Subcutaneous abdominal adipose tissue (tissue), 5 donors: Measurements from ENCODE around the gene G3BP1.

Experiments used
- H3K27ac ChIP-seq: one replicate; pipeline ENCODE4 v1.7.0; 2013; ENCODE audit warnings: low read depth, mild to moderate bottlenecking, inconsistent platforms, low read length, moderate library complexity
- H3K27me3 ChIP-seq, 5 donors: one replicate each; pipeline ENCODE4 v1.7.0; 2013; ENCODE audit warnings: low read length in 5 of 5, inconsistent platforms in 1 of 5; ENCODE audit not compliant: control insufficient read depth in 5 of 5, insufficient read depth in 4 of 5
- H3K36me3 ChIP-seq, 5 donors: one replicate each; pipeline ENCODE4 v1.7.0; 2013; ENCODE audit warnings: low read length in 5 of 5; ENCODE audit not compliant: control insufficient read depth in 5 of 5, insufficient read depth in 5 of 5
- H3K4me1 ChIP-seq, 5 donors: one replicate each; pipeline ENCODE4 v1.7.0; 2013; ENCODE audit warnings: low read length in 5 of 5, mild to moderate bottlenecking in 3 of 5, moderate library complexity in 1 of 5; ENCODE audit not compliant: control insufficient read depth in 5 of 5, insufficient read depth in 5 of 5
- H3K4me3 ChIP-seq, 5 donors: one replicate each; pipeline ENCODE4 v1.7.0; 2013; ENCODE audit warnings: low read length in 5 of 5, low read depth in 1 of 5
- H3K9ac ChIP-seq, 5 donors: one replicate each; pipeline ENCODE4 v1.7.0; 2013; ENCODE audit warnings: low read length in 5 of 5, mild to moderate bottlenecking in 4 of 5, moderate library complexity in 3 of 5
- H3K9me3 ChIP-seq, 5 donors: one replicate each; pipeline ENCODE4 v1.7.0; 2013; ENCODE audit warnings: low read length in 5 of 5; ENCODE audit not compliant: control insufficient read depth in 5 of 5
- donor health status: healthy.
- donor health status: healthy.
- donor health status: healthy.
- donor health status: healthy.
- donor health status: healthy.

The G3BP1 gene

DNA sequence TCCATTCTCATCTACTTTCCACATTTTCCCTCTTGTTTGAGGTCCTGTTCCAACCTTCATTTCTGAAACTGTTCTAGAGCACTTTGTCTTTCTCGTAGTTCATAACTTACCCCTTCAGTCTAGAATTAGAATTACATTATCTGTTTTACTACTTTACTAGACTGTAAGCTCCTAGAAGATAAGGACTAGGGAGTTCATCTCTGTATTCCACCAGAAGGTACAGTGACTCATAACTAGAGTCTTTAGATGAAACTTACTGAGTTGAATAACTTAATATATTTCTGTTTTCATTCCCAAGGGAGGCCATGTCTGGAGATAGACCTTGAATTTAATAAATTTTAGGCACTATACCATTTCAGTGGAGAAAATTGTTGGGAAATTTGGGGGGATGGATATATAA, 38.7 kb downstream of the G3BP1 start:
- Histone ChIP-seq H3K27me3 (no peaks in the 10 kb centered on the region), H3K36me3 (peaks cover 13 to 32% (median 14%) of the 10 kb centered on the region in 5 donors), H3K9ac (no peak overlapping the region), H3K27ac (peak overlapping the region; percentile 31), H3K4me3 (no peak overlapping the region), H3K9me3 (no peaks in the 10 kb centered on the region), H3K4me1 (peaks cover 0 to 43% (median 23%) of the 10 kb centered on the region in 5 donors)

DNA sequence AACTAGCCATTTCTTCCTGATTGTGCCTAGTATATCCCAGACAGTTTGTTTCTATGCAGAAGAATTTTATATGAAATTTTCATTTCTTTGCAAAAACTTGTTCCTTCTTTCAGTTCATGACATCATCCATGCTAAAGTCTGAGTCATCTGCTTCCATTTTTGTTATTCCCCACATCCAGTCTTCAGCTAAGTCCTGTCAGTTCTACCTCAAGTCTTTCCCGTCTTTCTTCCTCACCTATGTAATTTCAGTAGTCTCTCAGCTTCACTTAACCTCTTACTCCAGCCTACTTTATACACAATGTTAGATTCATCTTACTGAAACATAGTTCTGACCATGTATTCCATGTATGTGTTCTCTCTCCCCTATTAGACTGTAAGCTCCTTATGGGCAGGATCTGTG, 39.1 kb downstream of the G3BP1 start:
- Histone ChIP-seq H3K9me3 (no peaks in the 10 kb centered on the region), H3K4me1 (peaks cover 0 to 42% (median 23%) of the 10 kb centered on the region in 5 donors), H3K27ac (peak overlapping the region; percentile 31), H3K9ac (no peak overlapping the region), H3K27me3 (no peaks in the 10 kb centered on the region), H3K36me3 (peaks cover 13 to 32% (median 14%) of the 10 kb centered on the region in 5 donors), H3K4me3 (no peak overlapping the region)

DNA sequence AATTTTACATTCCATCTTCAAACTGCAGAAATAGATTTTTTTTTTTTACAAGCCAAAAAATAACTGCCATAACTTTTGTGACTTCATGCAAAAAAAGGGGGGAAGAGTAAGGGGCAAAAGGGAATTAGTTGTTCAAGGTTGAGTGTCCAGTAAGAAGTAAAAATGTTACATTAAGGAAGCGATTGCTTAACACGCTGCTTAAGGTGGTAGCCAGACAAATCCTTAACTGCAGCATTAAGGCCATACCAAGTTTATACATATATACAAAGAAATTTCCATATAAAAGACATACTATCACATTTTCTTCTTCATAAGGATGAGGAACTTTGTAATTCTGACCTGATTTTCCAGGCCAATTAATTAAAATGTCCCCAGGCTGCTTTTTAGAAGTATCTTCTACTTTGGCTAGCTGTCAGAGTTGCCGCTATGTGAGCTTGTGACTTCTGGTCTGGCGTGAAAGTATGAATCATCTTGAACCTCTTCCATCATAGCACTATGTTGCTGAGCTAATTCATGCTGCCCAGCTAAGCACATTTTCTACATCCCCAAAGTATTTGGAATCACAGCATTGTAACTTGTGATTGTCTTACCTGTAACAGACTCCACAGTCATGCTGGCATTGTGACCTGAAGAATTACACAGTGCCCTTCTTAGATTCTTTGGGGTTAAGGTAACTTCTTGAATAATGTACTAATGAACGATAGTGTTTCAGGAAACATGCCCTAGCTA, 40.0 kb downstream of the G3BP1 start:
- H3K9ac ChIP-seq, result no peak overlapping the region
- H3K27ac ChIP-seq, result peak overlapping the region; percentile 61
- no peaks in the 10 kb centered on the region for H3K9me3 ChIP-seq
- H3K36me3 ChIP-seq, result peaks cover 13 to 32% (median 14%) of the 10 kb centered on the region in 5 donors
- no peaks in the 10 kb centered on the region for H3K27me3 ChIP-seq
- H3K4me1 ChIP-seq, result peaks cover 0 to 42% (median 23%) of the 10 kb centered on the region in 5 donors
- H3K4me3 ChIP-seq, result no peak overlapping the region

DNA sequence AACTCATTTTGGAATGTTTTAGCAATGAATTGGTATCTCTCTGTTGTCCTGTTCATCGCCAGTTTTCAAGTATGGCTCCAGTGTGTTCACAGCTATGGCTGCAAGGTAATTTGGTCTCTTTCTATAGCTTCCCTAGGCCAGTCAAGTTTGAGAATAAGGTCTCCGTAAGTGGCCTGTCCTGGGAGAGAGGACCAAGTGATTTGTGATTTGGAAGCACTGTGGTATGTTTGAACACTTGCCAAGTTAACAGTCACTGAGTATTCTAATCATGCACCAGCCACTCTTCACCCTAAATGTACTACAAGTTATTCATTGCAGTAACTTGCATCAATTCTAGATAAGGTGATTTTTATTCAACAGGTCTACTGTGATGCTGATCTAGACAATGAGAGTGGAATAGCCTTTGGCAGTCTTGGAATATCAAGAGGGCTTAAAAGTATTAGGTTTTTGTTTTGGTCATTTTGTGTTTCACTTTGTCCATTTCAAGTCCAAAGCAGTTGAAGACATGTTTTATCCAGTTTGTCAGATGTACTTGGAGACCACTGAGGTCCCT, 41.1 kb downstream of the G3BP1 start:
- H3K9me3 ChIP-seq, result no peaks in the 10 kb centered on the region
- H3K27me3 ChIP-seq, result no peaks in the 10 kb centered on the region
- H3K9ac ChIP-seq, result no peak overlapping the region
- no peak overlapping the region for H3K4me3 ChIP-seq
- H3K36me3 ChIP-seq, result peaks cover 13 to 35% (median 15%) of the 10 kb centered on the region in 5 donors
- peak overlapping the region; percentile 61 for H3K27ac ChIP-seq
- peaks cover 0 to 41% (median 22%) of the 10 kb centered on the region in 5 donors for H3K4me1 ChIP-seq

DNA sequence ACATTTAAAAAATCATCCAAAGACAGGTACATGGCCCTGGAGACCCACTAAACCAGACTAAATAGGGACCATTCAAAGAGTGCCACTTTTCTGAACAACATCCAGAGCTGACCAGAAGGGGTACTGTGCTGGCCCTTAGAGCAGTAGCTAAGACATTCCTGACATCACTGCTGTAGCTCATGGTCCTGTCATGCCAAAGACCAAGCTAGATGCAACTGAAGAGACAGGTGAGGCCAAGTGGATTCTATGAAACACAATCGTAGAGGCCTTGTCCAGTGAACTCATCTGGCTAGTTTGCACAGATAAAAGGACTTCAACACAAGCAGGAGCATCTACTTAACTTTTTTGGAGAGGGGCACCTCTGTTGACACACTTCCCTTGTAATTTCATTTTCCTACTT, 43.3 kb downstream of the G3BP1 start:
- Histone ChIP-seq H3K27me3 (no peaks in the 10 kb centered on the region), H3K9ac (no peak overlapping the region), H3K27ac (no peak overlapping the region), H3K9me3 (no peaks in the 10 kb centered on the region), H3K36me3 (peaks cover 10 to 30% (median 12%) of the 10 kb centered on the region in 5 donors), H3K4me3 (no peak overlapping the region), H3K4me1 (peaks cover 0 to 29% (median 12%) of the 10 kb centered on the region in 5 donors)

DNA sequence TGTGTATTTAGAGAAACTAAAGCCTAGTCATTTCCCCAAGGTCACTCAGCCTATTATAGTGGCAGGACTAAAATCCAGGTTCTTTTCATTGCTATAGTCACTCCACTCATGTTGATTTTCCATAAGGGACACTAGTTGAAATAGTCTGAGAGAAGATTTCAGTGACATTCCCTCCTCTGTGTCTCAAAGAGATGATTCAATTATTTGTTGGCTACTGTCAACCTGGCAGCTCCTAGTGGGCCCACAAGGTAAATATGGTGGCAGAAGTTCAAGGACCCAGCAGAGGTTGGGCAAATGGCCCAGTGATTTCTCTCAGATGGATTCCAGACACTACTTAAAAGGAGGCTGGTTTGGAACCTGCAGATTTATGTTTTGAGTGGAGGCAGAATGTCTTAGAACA, 48.1 kb downstream of the G3BP1 start:
- peaks cover 0 to 6% (median 4%) of the 10 kb centered on the region in 5 donors for H3K36me3 ChIP-seq
- H3K27me3 ChIP-seq, result no peaks in the 10 kb centered on the region
- H3K4me1 ChIP-seq, result peaks cover 0 to 17% (median 12%) of the 10 kb centered on the region in 5 donors
- no peak overlapping the region for H3K4me3 ChIP-seq
- H3K9me3 ChIP-seq, result no peaks in the 10 kb centered on the region
- no peak overlapping the region for H3K9ac ChIP-seq
- H3K27ac ChIP-seq, result no peak overlapping the region

DNA sequence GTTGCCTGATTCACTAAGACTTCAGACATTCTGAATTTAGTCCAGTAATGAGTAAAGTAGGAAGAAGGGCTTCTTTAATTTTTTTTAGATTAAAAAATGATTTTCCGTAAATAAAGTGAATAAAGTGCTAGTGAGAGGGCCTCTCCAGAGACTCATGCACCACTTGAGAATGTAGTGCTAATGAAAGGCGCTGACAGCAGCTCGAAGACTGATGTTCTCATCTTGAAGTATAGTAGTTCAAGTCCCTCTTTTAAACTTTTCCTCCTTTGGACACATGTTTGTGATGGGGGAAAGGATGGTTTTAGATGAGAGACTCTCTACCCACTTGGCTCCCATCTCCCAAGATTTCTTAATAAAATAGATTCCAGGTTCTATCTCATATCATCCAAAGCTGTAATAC, 48.5 kb downstream of the G3BP1 start:
- H3K36me3 ChIP-seq, result peaks cover 0 to 6% (median 4%) of the 10 kb centered on the region in 5 donors
- no peaks in the 10 kb centered on the region for H3K9me3 ChIP-seq
- no peak overlapping the region for H3K27ac ChIP-seq
- peaks cover 0 to 17% (median 11%) of the 10 kb centered on the region in 5 donors for H3K4me1 ChIP-seq
- H3K4me3 ChIP-seq, result no peak overlapping the region
- no peak overlapping the region for H3K9ac ChIP-seq
- no peaks in the 10 kb centered on the region for H3K27me3 ChIP-seq

DNA sequence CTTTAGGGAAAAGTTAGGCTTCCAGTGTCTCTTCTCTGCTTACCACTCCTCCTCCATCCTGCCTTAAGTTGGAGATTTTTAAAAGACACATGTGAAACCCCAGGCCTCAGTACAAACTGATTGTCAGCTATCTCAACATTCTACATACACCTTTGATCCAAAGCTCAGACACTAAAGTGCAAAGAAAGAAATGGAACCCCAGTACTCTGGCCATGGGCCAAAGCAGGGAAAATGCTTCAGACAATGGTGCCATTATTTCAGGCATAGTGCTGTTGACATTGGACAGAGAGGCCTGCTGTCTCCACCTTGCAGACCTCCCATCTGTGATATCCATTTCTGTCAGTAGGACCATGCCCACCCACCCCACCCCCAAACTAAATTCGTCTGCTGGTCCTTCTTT, 49.1 kb downstream of the G3BP1 start:
- peaks cover 0 to 15% (median 9%) of the 10 kb centered on the region in 5 donors for H3K4me1 ChIP-seq
- H3K9ac ChIP-seq, result no peak overlapping the region
- H3K9me3 ChIP-seq, result no peaks in the 10 kb centered on the region
- H3K27me3 ChIP-seq, result no peaks in the 10 kb centered on the region
- no peak overlapping the region for H3K27ac ChIP-seq
- peaks cover 0 to 6% (median 4%) of the 10 kb centered on the region in 5 donors for H3K36me3 ChIP-seq
- H3K4me3 ChIP-seq, result no peak overlapping the region

DNA sequence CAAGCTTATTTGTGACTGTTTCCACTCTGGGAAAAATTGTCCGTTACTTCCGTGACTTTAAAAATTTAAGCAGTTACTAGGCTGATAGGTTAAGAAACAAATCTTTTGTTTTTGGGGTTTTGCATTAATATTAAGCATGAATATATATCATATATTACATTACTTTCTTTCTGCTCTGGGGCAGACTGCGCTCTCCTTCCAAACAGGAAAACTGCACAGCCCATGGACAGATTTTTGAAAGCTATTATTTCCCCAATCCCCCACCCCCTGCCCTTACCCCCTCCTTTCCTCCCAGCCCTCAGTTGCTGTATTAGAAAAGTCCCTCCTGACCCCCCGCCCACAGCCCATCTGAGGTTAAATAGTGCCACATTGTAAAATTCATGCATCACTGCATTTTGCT, 50.4 kb downstream of the G3BP1 start:
- H3K36me3 ChIP-seq, result peaks cover 0 to 2% (median 0%) of the 10 kb centered on the region in 5 donors
- no peaks in the 10 kb centered on the region for H3K9me3 ChIP-seq
- H3K9ac ChIP-seq, result no peak overlapping the region
- H3K4me1 ChIP-seq, result peaks cover 0 to 15% (median 7%) of the 10 kb centered on the region in 5 donors
- H3K27ac ChIP-seq, result no peak overlapping the region
- no peak overlapping the region for H3K4me3 ChIP-seq
- H3K27me3 ChIP-seq, result no peaks in the 10 kb centered on the region

DNA sequence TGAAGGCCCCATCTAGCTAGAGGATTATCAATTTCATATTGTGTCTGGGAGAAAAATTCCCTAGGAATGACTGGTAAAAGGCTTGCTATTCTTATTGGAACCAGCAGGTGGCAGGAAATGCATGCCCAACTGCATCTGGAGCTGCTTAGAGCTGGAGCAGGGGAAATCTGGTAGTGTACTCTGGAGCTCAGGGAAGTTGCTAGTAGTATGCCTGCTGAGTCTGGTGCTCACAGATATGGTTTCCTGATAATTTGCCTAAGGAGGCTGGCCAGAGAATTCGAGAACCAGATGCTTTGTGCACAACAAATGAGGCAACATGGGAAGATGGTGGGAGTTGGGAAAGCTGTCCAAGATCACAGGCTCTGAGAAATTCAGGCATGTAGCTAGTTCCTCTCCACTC, 53.7 kb downstream of the G3BP1 start:
- Histone ChIP-seq H3K27me3 (no peaks in the 10 kb centered on the region), H3K4me1 (peaks cover 0 to 13% (median 5%) of the 10 kb centered on the region in 5 donors), H3K9ac (no peak overlapping the region), H3K36me3 (no peaks in the 10 kb centered on the region), H3K4me3 (no peak overlapping the region), H3K9me3 (no peaks in the 10 kb centered on the region), H3K27ac (no peak overlapping the region)
